PC-9 (cell line): ENCODE data around the gene BRPF1.

Experiments
- EZH2 ChIP-seq: fragments of 200-600 bp; sonication (generic); IDR thresholded peaks from 2 replicates; pipeline ENCODE4 v1.8.0; 2017; ENCODE audit warnings: antibody characterized with exemption, low read depth
- TF ChIP-seq, protein P1 (sequence below): fragments of 200-600 bp; sonication (generic); conservative IDR thresholded peaks from 2 replicates; pipeline ENCODE4 v1.6.1; 2017; ENCODE audit warnings: mixed run types, antibody characterized with exemption, mild to moderate bottlenecking, moderate library complexity

DNA sequence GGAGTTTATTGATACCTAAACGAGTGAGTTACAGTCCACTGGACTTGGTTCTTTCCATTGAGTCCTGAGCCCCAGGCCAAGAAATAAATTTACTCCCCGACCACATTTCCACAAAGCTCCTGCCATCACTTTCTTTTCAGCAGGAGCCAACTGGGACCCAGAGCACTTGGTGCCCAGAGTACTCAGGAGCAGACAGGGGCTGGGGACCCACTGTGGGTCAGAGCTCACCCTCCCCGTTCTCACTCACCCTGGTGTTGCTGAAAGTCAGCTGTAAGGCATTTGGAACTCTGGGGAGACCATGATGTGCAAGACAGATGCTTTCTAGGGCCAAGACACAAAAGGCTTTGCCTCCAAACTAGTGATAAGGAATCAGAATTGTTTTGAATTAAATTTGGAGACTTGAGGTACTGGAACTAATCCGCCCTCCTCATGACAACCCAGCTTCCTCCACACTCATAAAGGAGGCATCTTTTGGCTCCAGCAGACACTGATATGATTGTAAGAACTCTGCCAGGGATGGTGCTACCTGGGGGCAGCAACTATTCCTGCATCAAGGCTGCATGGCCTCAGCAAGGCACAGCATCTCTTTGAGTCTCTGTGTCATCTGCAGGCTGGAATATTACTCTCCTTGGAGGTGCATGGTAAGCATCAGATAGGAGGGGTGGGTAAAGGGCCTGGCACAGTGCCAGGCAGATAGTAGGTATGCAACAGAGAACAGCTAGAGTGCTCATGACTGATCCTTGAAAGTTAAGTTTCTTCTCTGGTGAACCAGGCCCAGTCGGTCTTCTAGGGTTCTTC, 45.6 kb downstream of the BRPF1 start:
- TF ChIP-seq, protein P1, sequence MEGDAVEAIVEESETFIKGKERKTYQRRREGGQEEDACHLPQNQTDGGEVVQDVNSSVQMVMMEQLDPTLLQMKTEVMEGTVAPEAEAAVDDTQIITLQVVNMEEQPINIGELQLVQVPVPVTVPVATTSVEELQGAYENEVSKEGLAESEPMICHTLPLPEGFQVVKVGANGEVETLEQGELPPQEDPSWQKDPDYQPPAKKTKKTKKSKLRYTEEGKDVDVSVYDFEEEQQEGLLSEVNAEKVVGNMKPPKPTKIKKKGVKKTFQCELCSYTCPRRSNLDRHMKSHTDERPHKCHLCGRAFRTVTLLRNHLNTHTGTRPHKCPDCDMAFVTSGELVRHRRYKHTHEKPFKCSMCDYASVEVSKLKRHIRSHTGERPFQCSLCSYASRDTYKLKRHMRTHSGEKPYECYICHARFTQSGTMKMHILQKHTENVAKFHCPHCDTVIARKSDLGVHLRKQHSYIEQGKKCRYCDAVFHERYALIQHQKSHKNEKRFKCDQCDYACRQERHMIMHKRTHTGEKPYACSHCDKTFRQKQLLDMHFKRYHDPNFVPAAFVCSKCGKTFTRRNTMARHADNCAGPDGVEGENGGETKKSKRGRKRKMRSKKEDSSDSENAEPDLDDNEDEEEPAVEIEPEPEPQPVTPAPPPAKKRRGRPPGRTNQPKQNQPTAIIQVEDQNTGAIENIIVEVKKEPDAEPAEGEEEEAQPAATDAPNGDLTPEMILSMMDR: no peak
- TF ChIP-seq EZH2: no peak
